ENCODE data around the gene IKZF5.
A peak's percentile ranks its signal among the peaks of the same experiment; 100 is the strongest.

The IKZF5 gene

DNA sequence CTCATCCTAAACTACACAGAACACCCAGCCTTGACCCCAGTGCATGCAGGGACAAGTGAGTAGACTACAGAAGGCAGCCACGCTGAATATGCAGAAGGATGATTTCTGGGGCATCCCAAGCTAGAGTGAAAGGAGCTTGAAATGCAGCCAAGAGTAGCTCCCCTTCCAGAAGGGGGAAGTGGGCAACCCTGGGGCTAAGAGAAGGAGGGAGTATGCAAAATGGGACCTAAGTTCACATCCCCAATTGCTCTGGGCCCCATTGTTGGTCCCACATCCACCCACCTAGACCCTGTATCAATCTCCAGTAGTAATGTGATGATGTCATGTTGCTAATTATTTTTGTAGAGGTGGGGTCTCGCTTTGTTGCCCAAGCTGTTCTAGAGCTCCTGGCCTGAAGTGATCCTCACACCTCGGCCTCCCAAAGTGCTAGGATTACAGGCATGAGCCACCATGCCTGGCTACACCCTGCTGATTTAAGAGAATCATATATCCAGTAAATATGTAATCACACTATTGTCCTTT lies 34.0 kb downstream of the IKZF5 start:
- DNase-seq, result no peak

DNA sequence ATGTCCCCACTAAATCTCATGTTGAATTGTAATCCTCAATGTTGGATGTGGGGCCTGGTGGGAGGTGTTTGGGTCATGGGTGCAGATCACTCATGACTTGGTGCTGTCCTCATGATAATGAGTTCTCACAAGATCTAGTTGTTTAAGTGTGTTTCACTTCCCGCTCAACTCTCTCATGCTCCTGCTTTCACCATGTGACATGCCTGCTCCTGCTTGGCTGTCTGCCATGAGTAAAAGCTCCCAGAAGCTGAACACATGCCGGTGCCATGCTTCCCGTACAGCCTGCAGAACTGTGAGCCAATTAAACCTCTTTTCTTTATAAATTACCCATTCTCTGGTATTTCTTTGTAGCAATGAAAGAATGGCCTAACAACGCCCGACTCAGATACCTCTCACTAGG lies 34.6 kb downstream of the IKZF5 start:
- DNase-seq, result no peak

DNA sequence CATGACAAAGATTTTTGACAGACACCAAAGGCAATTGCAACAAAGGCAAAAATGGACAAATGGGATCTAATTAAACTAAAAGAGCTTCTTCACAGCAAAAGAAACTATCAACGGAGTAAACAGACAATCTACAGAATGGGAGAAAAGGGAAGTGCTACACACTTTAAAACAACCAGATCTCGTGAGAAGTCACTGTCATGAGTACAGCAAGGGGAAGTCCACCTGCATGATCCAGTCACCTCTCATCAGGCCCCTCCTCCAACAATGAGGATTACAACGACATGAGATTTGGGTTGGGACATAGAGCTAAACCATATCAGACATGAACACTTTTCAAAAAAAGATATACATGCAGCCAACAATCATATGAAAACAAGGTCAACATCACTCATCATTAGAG lies 39.9 kb downstream of the IKZF5 start:
- no peak for DNase-seq

DNA sequence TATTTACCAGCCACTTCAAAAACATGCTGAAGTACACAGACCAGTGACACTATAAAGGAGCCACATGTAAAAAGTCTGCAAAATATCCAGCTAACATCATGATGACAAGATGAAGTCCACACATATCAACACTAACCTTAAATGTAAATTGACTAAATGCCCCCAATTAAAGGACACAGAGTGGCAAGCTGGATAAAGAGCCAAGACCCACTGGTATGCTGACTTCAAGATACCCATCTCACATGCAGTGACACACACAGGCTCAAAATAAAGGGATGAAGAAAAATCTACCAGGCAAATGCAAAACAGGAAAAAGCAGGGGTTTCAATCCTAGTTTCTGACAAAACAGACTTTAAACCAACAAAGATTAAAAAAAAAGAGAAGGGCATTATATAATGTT lies 41.7 kb downstream of the IKZF5 start:
- DNase-seq, result no peak

DNA sequence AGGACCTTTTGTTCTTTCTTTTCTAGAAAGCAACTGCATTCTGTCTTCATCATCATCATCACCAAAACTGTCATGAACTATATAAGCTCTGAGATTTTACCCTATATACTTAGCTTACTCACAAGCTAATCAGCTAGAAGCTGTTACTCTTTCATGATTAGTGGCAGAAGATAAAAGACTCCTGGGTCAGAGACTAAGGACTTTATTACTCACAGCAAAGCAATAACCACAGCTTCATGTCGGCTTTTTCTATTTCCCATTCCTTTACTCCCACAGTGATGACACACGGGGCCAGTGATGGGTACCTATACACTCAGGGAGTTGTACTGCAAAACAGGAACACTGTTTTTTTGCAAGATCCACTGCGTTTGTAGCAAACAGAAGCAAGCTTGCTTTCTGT lies 46.2 kb downstream of the IKZF5 start:
- DNase-seq, result no peak

DNA sequence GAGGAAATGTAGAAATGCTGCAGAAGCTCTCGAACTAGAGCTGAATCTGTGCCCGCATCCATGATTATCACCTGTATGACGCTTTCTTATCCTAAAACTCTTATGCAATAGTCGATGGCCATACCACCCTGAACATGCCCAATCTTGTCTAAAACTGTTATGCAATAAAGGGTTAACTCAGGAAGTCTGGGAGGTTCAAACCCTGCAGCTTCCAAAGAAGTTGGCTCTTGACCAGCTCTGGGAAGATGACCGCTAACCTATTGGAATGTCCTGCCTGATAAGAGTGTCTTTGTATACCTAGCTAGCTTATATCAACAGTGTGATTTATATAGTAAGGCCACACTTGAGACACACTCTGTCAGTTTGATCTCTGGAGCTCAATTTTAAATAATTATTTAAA lies 51.1 kb downstream of the IKZF5 start:
- DNase-seq, result no peak

DNA sequence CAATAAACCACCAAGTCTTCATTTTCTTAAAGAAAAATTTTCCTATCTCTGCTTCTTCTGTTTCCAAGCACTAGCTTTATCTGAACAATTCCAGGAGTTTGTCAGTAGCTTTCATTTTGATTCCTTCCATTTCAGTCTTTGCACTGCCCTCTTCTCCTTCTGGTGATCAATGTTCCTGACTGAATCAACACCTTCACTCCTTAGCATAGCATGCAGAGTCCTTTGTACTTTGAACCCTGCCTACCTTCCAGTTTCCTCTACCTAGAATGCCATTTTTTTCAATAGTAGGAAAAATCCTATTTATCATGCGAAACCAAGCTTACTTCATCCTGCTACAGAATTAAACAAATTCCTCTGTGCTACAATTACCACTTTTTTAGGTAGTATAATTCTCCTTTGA lies 52.7 kb downstream of the IKZF5 start:
- no peak for DNase-seq

DNA sequence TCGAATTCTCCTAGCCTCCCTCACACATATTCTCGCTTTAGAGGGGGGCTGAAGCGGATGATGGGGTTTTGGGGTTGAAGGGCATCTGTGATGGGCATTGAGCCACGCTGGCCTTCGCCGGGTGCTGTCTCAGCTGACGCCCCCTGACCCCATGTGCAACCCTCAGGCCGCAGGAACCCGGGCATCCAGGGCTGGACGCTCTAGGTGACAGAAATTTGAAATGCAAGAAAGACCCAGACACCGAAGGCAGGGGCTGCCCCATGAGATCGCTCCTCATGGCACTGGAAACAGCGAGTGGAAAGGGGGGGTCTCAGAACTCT lies 53.9 kb downstream of the IKZF5 start:
- no peak for DNase-seq

DNA sequence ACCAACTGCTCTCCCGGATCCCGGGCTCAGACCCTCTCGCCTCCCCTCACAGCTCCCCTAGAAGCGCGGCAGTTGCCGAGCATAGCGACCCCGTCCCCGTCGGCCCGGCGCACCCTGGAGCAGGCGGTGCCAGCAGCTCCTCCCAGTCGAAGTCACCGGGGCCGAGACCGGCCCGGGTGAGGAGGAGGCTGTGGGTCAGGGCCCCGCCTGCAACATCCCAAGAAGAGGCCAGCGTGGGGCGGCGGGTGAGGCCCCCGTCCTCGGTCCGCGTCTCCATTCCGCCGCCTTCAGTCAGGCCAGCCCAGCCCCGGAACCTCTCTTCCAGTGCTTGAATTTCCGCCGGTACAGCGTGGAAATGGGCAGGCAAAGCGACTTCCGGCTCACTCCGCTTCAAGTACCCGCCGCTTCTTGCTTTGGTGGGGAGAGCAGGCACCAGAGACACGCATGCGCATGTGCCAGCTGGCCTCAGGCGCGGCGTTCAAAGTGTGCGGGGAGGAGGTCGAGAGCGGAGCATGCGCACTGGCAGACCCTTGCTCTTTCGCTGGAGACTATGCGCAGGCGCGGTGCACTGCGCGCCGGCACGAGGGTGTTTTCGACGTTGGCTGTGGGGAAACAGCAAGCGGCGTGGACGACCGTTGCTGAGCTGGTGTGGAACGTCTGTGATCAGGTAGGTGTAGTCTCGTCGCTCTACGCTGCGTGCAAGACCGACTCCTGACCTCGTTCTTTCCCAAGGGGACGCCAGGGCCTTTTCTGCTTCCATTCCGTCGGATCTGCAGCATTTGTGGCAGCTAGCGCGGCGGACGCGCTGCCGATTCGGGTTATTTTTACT lies 54.5 kb downstream of the IKZF5 start, which contains the start of gene C10orf88:
Gene C10orf88 (minus strand): TSS at position 326 of the 829 bp plus-strand sequence. CDS start 49 bp downstream, at position 277.
- DNase-seq, result peak; percentile 100

DNA sequence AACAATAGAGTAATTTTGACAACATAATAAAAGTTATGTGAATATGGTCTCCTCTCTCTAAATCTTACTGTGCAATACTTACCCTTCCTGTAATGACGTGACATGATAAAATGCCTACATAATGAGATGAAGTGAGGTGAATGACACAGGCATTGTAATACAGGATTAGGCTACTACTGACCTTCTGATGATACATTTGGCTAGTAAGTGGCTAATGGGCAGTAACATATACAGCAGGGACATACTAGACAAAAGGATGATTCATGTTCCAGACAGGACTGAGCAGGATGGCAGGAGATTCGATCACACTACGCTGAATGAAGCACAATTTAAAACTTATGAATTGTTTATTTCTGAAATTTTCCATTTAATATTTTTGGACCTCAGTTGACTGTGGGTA lies 59.3 kb downstream of the IKZF5 start:
- DNase-seq, result no peak
